T-helper 2 cell treated with Interferon-gamma antibody and Interleukin-4, amounts not matched to agents 5 μg/mL and 100 μg/mL, for 36 hours (primary cell): ENCODE data around the gene EEFSEC.

Experiments used
- DNase-seq: peaks from one replicate; pipeline ENCODE4 v3.0.0; 2021; ENCODE audit warnings: low spot score
- H3K27ac Mint-ChIP-seq: one replicate; pipeline ENCODE4 v1.8.0; 2021; ENCODE audit warnings: mild to moderate bottlenecking, mixed read lengths
- H3K27me3 Mint-ChIP-seq: one replicate; pipeline ENCODE4 v1.8.0; 2021; ENCODE audit warnings: low read depth, mixed read lengths
- H3K36me3 Mint-ChIP-seq: one replicate; pipeline ENCODE4 v1.8.0; 2021; ENCODE audit warnings: low read depth, mixed read lengths
- H3K4me1 Mint-ChIP-seq: one replicate; pipeline ENCODE4 v1.8.0; 2021; ENCODE audit warnings: low read depth, mixed read lengths
- H3K4me3 Mint-ChIP-seq: one replicate; pipeline ENCODE4 v1.8.0; 2022; ENCODE audit warnings: mild to moderate bottlenecking, moderate library complexity, mixed read lengths
- H3K9me3 Mint-ChIP-seq: one replicate; pipeline ENCODE4 v1.8.0; 2021; ENCODE audit warnings: mixed read lengths

The EEFSEC gene

DNA sequence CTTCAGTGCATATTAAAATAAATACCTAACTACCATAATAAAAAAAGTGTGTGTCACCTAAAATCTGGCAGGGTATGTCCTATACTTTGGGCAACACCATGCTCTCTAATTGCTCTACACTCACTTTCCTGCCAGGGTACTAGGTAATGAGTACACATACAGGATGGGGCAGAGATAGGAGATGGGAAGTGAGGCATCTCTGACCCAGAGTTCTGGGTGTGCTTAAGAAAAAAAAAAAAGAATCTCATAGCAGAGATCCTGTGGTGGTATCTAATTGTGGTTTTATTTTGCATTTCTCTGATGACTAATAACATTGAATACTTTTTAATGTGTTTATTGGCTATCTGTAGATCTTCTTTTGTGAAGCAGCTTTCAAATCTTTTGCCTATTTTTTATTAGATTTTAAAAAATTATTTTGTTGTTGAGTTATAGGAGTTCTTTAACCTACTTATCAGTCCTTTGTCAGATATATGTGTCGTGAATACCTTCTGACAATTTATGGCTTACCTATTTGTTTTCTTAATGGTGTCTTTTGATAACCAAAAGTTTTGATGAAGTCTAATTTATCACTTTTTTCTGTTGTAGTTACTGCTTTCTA, 48.0 kb downstream of the EEFSEC start:
- H3K9me3 Mint-ChIP-seq: no peaks in the 10 kb centered on the region
- H3K4me1 Mint-ChIP-seq: peaks cover 8% of the 10 kb centered on the region
- H3K27me3 Mint-ChIP-seq: no peaks in the 10 kb centered on the region
- no peak overlapping the region for H3K27ac Mint-ChIP-seq
- no peaks in the 10 kb centered on the region for H3K36me3 Mint-ChIP-seq
- DNase-seq: no peak
- H3K4me3 Mint-ChIP-seq: no peak overlapping the region

DNA sequence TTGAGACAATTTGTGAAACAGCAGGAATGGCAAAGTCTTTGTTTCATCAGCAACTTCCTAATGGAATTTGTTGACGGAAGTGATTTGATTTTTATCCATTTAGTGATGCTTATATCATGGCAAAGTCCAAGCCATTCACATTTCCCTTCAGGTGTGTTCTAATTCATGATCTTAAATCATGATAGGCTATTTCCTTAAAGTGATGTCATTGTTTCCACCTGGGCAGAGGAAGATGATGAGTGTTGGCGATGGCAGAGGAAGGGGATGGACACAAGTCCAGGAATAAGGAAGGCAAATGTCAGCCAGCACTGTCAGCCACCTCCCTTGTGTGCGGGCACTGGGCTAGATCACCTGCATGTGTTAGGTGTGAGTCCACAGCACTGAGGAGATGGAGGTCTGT, 49.9 kb downstream of the EEFSEC start:
- Mint-ChIP-seq H3K36me3 (no peaks in the 10 kb centered on the region), H3K9me3 (no peaks in the 10 kb centered on the region), H3K4me3 (no peak overlapping the region), H3K4me1 (peaks cover 6% of the 10 kb centered on the region), H3K27me3 (no peaks in the 10 kb centered on the region), H3K27ac (no peak overlapping the region)
- DNase-seq: no peak

DNA sequence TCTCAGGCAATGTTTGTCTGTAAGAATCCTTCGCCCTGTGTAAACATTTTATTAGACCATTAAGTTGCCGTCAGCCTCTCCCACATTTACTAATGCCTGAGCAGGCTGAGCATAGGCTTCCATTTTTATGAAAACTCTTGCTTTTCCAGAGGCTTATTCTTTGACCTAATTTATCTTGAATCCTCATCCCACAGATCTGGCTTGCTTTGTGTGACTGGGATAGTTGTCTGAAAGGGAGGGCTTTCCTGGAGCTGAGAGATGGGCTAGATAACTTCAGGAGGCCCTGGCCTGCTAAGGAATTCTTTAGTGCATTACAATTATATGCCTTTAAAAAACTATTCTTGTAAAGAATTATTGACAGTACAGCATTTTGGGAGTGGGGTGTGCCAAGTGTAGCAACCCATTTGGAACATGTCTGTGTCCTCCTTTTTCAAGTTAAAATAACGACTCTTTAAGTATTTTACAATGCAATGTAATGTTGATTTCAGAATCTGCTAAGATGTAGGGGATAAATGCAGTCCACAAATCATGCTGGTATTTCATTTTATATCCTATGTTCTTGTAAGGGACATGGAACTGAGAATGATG, 52.4 kb downstream of the EEFSEC start:
- H3K9me3 Mint-ChIP-seq: no peaks in the 10 kb centered on the region
- H3K4me3 Mint-ChIP-seq: no peak overlapping the region
- H3K27ac Mint-ChIP-seq: no peak overlapping the region
- no peak for DNase-seq
- peaks cover 4% of the 10 kb centered on the region for H3K4me1 Mint-ChIP-seq
- H3K27me3 Mint-ChIP-seq: no peaks in the 10 kb centered on the region
- H3K36me3 Mint-ChIP-seq: no peaks in the 10 kb centered on the region

DNA sequence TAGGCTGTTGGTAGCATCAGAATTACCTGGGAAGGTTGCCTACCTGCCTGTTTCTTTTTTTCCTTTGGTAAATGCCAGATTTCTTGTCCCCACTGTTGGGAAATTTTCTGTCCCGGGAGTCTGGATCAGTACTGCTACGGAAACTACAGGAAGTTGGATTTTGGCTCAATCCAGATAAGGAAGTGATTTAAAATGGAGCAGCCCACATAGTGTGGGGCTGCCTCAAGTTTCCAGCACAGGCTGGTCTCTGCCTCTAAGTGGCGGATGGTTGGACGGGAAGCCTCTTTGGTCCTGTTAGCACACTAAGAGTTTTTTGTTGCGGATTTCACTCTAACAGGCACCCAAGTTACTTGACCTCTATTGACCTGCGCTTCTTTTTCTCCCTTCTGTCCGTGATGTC, 54.7 kb downstream of the EEFSEC start:
- DNase-seq: no peak
- Mint-ChIP-seq H3K27me3 (no peaks in the 10 kb centered on the region), H3K27ac (no peak overlapping the region), H3K36me3 (no peaks in the 10 kb centered on the region), H3K4me1 (peaks cover 2% of the 10 kb centered on the region), H3K9me3 (no peaks in the 10 kb centered on the region), H3K4me3 (no peak overlapping the region)

DNA sequence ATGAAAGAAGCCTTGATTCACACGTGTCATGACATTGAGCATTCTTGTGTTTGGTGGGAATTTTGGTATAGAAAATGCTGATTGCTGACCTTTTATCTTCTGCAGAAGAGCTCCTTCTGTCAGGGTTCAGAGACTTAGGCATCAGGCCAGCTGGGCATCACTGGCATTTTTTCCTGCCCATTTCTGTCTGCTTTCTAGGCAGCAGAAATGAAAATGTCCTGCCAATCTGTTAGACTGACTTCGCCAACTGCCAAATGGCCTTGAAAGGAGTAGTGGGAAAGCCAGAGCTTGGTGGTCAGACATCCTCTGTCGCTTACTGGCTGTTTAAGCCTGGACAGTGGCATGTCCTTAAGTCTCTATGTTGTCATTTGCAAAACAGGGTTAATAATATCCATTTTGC, 57.4 kb downstream of the EEFSEC start:
- Mint-ChIP-seq H3K9me3 (no peaks in the 10 kb centered on the region), H3K4me1 (peaks cover 2% of the 10 kb centered on the region), H3K4me3 (no peak overlapping the region), H3K36me3 (no peaks in the 10 kb centered on the region), H3K27me3 (no peaks in the 10 kb centered on the region), H3K27ac (no peak overlapping the region)
- DNase-seq: no peak

DNA sequence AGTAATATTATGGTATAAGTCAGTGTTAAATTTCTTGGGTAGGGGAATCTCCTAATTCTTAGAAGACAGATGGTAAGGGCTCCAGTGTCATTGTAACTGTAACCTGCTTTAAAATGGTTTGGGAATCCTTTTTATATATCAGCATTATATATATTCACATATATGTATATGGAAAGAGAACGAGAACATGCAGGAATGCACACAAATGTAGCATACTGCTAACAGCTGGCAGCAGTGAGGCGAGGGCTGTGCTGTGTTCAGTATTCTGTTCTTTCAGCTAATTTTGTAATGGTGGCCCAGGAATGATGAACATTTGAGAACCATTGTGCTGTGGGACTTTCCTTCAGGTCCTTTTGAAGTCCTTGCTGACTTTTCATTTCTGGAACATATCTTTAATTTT, 60.8 kb downstream of the EEFSEC start:
- Mint-ChIP-seq H3K27ac (no peak overlapping the region), H3K36me3 (no peaks in the 10 kb centered on the region), H3K27me3 (no peaks in the 10 kb centered on the region)

DNA sequence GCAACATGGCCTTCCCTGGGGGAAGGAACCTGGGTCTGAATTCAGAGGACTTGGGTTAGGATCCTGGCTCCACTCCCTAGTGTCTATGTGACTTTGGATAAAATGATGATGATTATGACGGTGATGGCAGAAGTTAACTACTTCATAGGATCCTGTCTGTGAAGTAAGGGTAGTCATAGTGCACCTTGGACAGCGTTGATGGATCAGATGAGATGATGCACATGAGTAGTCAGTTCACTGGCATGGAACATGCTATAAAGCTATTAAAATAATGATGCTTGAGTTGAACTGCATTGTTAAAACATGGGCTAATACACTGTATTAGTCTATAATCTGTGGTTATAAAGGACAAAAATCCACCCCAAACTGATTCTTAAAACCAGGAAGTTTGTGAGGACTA, 62.0 kb downstream of the EEFSEC start:
- H3K4me3 Mint-ChIP-seq: no peak overlapping the region
- H3K4me1 Mint-ChIP-seq: peaks cover 7% of the 10 kb centered on the region
- DNase-seq: no peak
- H3K9me3 Mint-ChIP-seq: no peaks in the 10 kb centered on the region
- no peak overlapping the region for H3K27ac Mint-ChIP-seq
- no peaks in the 10 kb centered on the region for H3K27me3 Mint-ChIP-seq
- no peaks in the 10 kb centered on the region for H3K36me3 Mint-ChIP-seq

More for the DNA sequence above, 60.8 kb downstream of the EEFSEC start:
- DNase-seq: no peak
- no peak overlapping the region for H3K4me3 Mint-ChIP-seq
- no peaks in the 10 kb centered on the region for H3K9me3 Mint-ChIP-seq
- H3K4me1 Mint-ChIP-seq: peaks cover 9% of the 10 kb centered on the region

DNA sequence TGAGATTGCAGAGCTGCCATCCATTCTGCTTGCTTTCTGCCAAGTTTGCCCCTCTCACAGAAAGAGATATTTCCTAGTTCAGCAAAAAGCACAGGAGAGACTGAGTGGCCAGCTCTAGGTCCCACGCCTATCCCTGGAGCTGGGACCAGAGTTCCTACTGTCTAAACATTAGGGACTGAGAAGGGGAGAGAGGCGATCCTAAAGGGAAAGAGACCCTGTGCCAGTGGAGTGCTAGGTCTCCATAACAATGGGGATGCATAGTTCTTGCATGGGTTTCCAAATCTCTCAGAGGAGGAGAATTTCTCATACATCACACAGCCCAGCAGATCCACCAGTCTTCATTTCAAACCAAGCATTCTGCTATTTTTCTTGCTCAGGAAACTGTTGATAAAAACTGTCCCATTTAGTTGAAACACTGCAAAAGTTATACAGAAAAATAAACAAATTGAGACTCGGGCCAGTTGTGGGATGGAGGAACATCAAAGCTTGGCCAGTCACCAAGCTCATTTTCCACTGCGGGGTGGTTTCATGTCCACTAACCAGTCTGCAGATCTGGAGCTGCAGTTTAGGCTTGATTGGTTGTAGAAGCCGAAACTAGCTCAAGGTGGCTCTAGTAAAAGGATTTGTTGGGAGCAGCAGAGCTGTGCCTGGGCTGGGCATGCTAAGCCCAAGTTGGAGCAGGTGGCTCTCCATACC, 62.7 kb downstream of the EEFSEC start:
- no peak overlapping the region for H3K27ac Mint-ChIP-seq
- H3K4me1 Mint-ChIP-seq: peaks cover 7% of the 10 kb centered on the region
- no peak for DNase-seq
- H3K4me3 Mint-ChIP-seq: no peak overlapping the region
- H3K36me3 Mint-ChIP-seq: peaks cover 3% of the 10 kb centered on the region
- no peaks in the 10 kb centered on the region for H3K27me3 Mint-ChIP-seq
- peaks cover 5% of the 10 kb centered on the region for H3K9me3 Mint-ChIP-seq

DNA sequence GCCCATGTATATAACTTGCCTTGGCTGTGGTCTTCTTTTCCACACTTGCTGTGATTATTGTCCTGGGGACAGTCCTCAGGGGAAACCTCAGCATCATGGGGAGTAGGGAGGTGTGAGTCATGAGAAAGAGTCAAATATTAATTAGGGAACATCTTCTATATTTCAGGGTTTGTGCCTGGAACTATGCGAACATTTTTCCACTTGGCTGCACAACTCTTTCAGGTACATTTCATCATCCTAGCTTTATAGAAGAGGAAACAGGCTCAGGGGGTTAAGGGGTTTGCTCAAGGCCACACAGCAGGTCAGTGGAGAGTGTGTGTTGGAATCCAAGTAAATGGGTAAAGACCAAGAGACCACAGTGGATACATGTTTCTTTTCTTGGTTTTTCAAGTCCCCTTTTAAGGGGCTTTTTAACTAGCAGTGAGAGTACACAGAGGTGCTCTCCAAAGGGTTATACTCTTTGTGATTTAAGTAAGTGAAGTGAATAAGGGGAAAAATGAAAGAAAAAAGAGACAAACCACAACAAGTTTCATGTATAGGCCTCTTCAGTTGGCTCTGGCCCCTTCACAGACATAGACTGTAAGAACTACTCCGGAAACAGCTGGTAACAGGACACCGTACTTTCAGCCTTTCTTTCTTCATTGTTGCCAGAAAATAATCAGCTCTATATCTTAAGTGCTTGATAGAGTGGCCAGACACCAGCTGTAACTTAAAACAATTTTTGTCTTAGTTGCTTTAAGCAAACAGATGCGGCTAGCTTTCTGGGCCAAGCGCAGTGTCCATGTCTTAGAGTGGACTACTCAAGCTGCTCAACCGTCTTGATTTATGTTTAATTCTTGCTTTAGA, 64.6 kb downstream of the EEFSEC start:
- peaks cover 5% of the 10 kb centered on the region for H3K36me3 Mint-ChIP-seq
- peaks cover 7% of the 10 kb centered on the region for H3K4me1 Mint-ChIP-seq
- no peak overlapping the region for H3K4me3 Mint-ChIP-seq
- peaks cover 17% of the 10 kb centered on the region for H3K9me3 Mint-ChIP-seq
- H3K27ac Mint-ChIP-seq: peak overlapping the region; percentile 50
- DNase-seq: no peak
- no peaks in the 10 kb centered on the region for H3K27me3 Mint-ChIP-seq

DNA sequence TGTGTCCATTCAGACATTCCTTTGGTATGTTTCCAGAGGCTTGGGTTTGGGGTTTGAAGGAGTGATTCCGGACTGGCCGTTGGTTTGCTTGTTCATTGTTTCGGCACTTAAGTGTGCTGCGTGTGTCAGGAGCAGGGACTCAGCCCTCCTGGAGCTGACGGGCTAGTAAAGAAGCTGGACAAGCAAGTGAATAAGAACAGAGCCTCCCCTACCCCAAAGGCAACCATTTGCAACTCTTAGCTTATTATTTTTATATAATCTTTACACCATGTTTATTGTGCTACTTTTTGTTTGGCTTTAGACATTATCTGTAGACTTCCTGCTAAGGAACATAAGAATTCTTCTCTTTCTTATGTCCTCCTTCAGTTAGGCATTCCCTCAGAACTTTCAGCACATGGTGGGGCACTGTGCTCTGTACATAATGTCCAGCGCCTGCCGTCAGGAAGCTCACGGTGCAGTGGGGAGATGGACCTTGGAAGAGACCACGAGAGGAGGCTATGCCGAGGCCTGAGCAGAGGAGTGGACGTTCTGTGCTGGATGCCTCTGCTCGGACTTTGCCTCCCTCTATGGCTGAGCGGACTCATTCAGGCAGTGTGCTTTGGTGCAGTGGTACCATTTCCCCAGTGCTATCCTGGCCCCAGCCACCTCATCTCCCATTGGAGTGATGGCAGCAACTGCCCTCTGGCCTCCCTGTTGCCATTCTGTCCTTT, 65.4 kb downstream of the EEFSEC start:
- DNase-seq: no peak
- Mint-ChIP-seq H3K4me1 (peaks cover 7% of the 10 kb centered on the region), H3K27ac (peak overlapping the region; percentile 13), H3K27me3 (no peaks in the 10 kb centered on the region), H3K36me3 (peaks cover 5% of the 10 kb centered on the region), H3K9me3 (peaks cover 24% of the 10 kb centered on the region), H3K4me3 (no peak overlapping the region)

DNA sequence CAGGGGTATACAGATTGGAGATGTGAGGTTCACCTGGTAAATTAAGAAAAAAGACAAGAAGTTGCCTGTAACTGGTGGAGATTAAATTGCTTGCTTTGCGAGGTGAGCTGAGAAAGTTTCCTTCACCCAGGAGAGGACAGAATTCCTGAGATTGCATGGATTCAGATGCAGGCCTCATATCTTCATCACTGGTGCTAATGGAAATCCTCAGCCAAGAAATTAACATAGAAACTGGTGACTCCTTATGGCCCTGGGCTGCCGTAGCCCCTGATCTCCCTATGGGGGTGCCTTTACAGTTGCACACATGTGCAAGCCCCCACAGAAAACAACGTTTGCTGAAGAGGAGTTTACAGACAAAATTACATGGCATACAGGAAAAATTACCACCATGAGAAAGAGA, 68.0 kb downstream of the EEFSEC start:
- no peak for DNase-seq
- Mint-ChIP-seq H3K36me3 (peaks cover 5% of the 10 kb centered on the region), H3K27me3 (no peaks in the 10 kb centered on the region), H3K9me3 (peaks cover 25% of the 10 kb centered on the region), H3K4me1 (peaks cover 7% of the 10 kb centered on the region), H3K27ac (no peak overlapping the region), H3K4me3 (no peak overlapping the region)

DNA sequence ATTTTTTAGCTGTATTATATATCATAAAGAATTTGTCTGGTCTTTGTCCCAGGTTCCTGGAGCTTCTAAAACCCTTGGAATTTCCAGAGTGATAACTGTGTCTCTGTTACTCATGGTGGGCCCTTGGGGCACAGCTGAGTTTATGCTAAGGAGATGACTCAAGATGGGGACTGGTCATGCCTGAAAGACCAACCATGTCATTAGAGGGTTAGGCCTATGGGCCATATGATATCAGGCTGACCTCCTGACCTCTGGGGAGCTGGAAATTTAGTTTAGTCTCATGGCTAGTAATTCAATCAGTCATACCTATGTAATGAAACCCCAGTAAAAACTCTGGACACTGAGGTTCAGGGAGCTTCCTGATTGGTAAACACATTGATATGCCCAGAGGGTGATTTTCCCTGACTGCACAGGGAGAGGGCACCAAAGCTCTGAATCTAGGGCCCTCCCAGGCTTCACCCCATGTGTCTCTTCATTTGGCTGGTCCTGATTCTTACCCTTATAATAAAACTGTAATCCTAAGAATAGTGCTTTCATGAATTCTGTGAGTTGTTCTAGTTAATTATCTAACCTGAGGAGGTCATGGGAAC, 69.6 kb downstream of the EEFSEC start:
- H3K27me3 Mint-ChIP-seq: no peaks in the 10 kb centered on the region
- no peak overlapping the region for H3K4me3 Mint-ChIP-seq
- H3K27ac Mint-ChIP-seq: no peak overlapping the region
- peaks cover 3% of the 10 kb centered on the region for H3K4me1 Mint-ChIP-seq
- DNase-seq: no peak
- H3K9me3 Mint-ChIP-seq: peaks cover 25% of the 10 kb centered on the region
- H3K36me3 Mint-ChIP-seq: peaks cover 5% of the 10 kb centered on the region

DNA sequence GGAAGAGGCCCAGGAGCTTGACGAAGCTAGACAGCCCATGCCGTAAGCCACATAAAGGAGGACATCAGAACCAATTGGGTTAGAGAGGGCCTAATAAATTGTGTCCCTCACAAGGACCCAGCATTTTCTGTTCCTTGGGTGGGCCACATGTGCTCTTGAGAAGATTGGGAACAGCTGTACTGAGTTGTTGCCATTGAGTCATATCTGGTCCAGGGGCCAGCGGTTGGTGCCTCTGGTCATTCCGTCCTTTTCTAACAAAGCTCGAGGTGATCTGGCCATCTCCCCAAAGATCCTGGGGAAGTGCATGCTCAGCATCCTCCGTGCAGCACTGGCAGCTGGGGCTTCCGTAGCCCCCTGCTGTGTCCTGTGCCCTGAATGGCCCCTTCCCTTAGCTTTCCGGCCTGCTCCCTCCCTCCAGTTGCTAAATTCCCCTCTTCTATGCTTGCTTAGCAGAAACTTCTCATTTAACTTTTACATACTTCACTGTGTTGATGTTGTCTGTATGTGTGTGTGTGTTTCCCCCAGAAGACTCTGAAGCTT, 73.0 kb downstream of the EEFSEC start:
- Mint-ChIP-seq H3K4me1 (no peaks in the 10 kb centered on the region), H3K27me3 (no peaks in the 10 kb centered on the region), H3K27ac (no peak overlapping the region), H3K9me3 (peaks cover 17% of the 10 kb centered on the region), H3K36me3 (no peaks in the 10 kb centered on the region), H3K4me3 (no peak overlapping the region)
- no peak for DNase-seq
